ENCODE measurements around the gene TTLL10. TPM values are rescaled to one million over a fixed set of nuclear protein-coding genes. Genes with fewer than 3 reads are reported as not detected.

The TTLL10 gene
- total RNA-seq, 1 experiment from 2014 or later: 0.68 TPM

DNA sequence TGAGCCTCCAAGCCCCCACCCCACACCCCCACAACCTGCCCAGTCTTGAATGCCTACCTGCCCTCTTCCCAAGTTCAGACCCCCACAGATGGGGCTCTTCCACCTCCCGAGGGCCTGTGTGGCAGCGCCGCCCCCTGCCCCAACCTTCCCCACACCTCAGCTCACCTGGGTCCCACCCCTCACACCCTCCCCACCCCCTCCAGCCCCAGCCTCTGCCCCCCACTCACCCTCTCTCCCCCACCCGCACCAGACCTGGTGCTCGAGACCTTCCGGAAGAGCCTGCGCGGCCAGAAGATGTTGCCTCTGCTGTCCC is 23.5 kb downstream of the TTLL10 start:
- no peak overlapping the region for H2BK5ac ChIP-seq (ENCODE audit: insufficient read length, low read length)
- H3K27ac ChIP-seq (ENCODE audit: insufficient read length, low read depth, low read length): no peak overlapping the region
- no peaks in the 10 kb centered on the region for H3K27me3 ChIP-seq (ENCODE audit: insufficient read depth, low read length)
- no peak overlapping the region for H4K5ac ChIP-seq (ENCODE audit: insufficient read length, low read depth, low read length)
- no peak overlapping the region for H3K27ac Mint-ChIP-seq
- H2BK120ac ChIP-seq (ENCODE audit: low read depth, low read length, poor library complexity, severe bottlenecking): no peak overlapping the region
- H3K9me3 ChIP-seq (ENCODE audit: control insufficient read depth, low read depth, low read length): peaks cover 6% of the 10 kb centered on the region
- no peak overlapping the region for H3K18ac ChIP-seq (ENCODE audit: insufficient read length, low read depth, low read length)
- H3K9me3 Mint-ChIP-seq: peaks cover 18 to 28% of the 10 kb centered on the region in 2 experiments
- no peak overlapping the region for H4K91ac ChIP-seq (ENCODE audit: insufficient read length, low read depth, low read length)
- H3K79me2 ChIP-seq (ENCODE audit: insufficient read depth, low read length): no peaks in the 10 kb centered on the region
- no peaks in the 10 kb centered on the region for H3K79me1 ChIP-seq (ENCODE audit: insufficient read depth, low read depth, low read length, poor library complexity, severe bottlenecking)
- peaks cover 3 to 4% of the 10 kb centered on the region in 2 experiments; a peak in 3 of 4 replicates for H3K4me1 Mint-ChIP-seq
- no peak overlapping the region for H3K9ac ChIP-seq (ENCODE audit: extremely low read depth, insufficient read length, low read length)
- no peaks in the 10 kb centered on the region for H3K4me1 ChIP-seq (ENCODE audit: insufficient read depth, low read length)
- H3K14ac ChIP-seq (ENCODE audit: insufficient read depth, low read length): no peak overlapping the region
- H3K4me3 Mint-ChIP-seq: no peak overlapping the region
- H2BK12ac ChIP-seq (ENCODE audit: insufficient read length, low read depth, low read length): no peak overlapping the region
- no peak overlapping the region for H2BK20ac ChIP-seq (ENCODE audit: low read depth, low read length, poor library complexity, severe bottlenecking)
- no peak overlapping the region for H4K8ac ChIP-seq (replicated peaks; ENCODE audit: insufficient read length, low read depth, low read length)
- H3K4ac ChIP-seq (ENCODE audit: low read depth, low read length): no peak overlapping the region
- peaks cover 34% of the 10 kb centered on the region for H3K27me3 Mint-ChIP-seq (ENCODE audit: low read depth)
- H3K23me2 ChIP-seq (ENCODE audit: insufficient read length, low read depth, low read length, poor library complexity, severe bottlenecking): no peaks in the 10 kb centered on the region
- WGBS (ENCODE audit: extremely low coverage, insufficient read length, low lambda C conversion rate): no CpG with 5 or more reads among the region's 8 CpGs
- H3K23ac ChIP-seq (ENCODE audit: insufficient read length, low read depth, low read length): no peak overlapping the region
- no peak overlapping the region for H3K4me2 ChIP-seq (ENCODE audit: insufficient read depth, insufficient read length, low read length)
- H3K36me3 Mint-ChIP-seq (ENCODE audit: insufficient read depth in 1 of 3, low read depth in 3 of 3): peaks cover 0 to 2% (median under 1%) of the 10 kb centered on the region in 3 experiments; a peak in 4 of 7 replicates
- no peak overlapping the region for H2BK15ac ChIP-seq (ENCODE audit: low read depth, low read length)
- no peaks in the 10 kb centered on the region for H4K20me1 ChIP-seq (ENCODE audit: control insufficient read depth, insufficient read depth, insufficient read length)
- DNase-seq: peak; percentile 25
- TF ChIP-seq, protein P1, sequence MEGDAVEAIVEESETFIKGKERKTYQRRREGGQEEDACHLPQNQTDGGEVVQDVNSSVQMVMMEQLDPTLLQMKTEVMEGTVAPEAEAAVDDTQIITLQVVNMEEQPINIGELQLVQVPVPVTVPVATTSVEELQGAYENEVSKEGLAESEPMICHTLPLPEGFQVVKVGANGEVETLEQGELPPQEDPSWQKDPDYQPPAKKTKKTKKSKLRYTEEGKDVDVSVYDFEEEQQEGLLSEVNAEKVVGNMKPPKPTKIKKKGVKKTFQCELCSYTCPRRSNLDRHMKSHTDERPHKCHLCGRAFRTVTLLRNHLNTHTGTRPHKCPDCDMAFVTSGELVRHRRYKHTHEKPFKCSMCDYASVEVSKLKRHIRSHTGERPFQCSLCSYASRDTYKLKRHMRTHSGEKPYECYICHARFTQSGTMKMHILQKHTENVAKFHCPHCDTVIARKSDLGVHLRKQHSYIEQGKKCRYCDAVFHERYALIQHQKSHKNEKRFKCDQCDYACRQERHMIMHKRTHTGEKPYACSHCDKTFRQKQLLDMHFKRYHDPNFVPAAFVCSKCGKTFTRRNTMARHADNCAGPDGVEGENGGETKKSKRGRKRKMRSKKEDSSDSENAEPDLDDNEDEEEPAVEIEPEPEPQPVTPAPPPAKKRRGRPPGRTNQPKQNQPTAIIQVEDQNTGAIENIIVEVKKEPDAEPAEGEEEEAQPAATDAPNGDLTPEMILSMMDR (conservative IDR thresholded peaks at IDR 0.05): no peak
- no peak overlapping the region for H3T11ph ChIP-seq (ENCODE audit: low read length)
- no peak overlapping the region for H2AFZ ChIP-seq (ENCODE audit: low read length)
- no peak overlapping the region for H2AK5ac ChIP-seq (ENCODE audit: insufficient read length, low read length)
- H3K56ac ChIP-seq (ENCODE audit: insufficient read length, low read depth, low read length): no peak overlapping the region

Data from H9 (cell line).